ENCODE measurements around the gene AOPEP. TPM values are rescaled to one million over a fixed set of nuclear protein-coding genes. Genes with fewer than 3 reads are reported as not detected.

AOPEP gene
- total and polyA plus RNA-seq, 9 of the 15 experiments (the other 6 are each of a cell fraction or from before 2014, with no cell fraction given) = 4.5 to 19.3 (median 13.5) TPM

DNA sequence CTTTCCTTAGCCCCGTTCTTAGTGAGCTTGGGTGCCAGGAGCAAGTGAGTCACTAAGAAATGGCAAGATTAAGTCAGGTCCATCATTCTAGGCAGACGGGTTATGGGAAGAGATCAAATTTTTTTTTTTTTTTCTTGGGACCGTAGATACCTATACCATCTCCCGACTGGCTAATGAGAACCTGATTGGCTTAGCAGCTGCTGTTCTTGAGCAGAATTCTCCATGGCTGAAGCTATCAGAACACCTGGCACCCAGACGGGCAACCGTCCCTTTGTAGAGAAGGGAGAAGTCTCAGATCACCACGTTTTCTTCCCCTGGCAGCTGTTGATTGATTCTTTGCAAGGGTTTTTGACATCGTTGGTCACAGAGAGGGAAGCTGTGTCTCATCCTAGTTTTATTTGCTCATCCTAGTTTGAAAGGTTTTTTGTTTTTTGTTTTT lies 78.6 kb downstream of the AOPEP start:
- Histone ChIP-seq H3K27ac (ENCODE audit: extremely low read depth, low read depth, low read length) (no peak overlapping the region), H2AFZ (ENCODE audit: low read depth, low read length) (no peak overlapping the region), H4K20me1 (replicated peaks; ENCODE audit: control insufficient read depth, insufficient read depth, low read length) (no peaks in the 10 kb centered on the region), H3K36me3 (ENCODE audit: control insufficient read depth, insufficient read depth, low read length) (peaks cover 3% of the 10 kb centered on the region; the same call in 1 of the 3 replicates), H3K9me1 (ENCODE audit: control insufficient read depth, insufficient read depth, low read length) (no peaks in the 10 kb centered on the region), H3K4me2 (ENCODE audit: insufficient read depth, low read length) (no peak overlapping the region), H3K79me2 (ENCODE audit: control insufficient read depth, insufficient read depth, low read length) (no peaks in the 10 kb centered on the region), H3K4me1 (replicated peaks in 1 of 2; ENCODE audit: control insufficient read depth in 2 of 2, insufficient read depth in 2 of 2, low read length in 2 of 2) (no peaks in the 10 kb centered on the region; a peak in 2 of 5 replicates), H3K4me3 (no peak overlapping the region), H3K9me3 (replicated peaks; ENCODE audit: control insufficient read depth, insufficient read depth, low read depth, low read length) (no peaks in the 10 kb centered on the region), H3K9ac (ENCODE audit: insufficient read depth in 1 of 2, low read depth in 2 of 2, low read length in 2 of 2) (no peak overlapping the region), H3K27me3 (ENCODE audit: control insufficient read depth in 2 of 2, insufficient read depth in 2 of 2, low read length in 2 of 2) (no peaks in the 10 kb centered on the region)
- DNase-seq (ENCODE audit: extremely low read depth in 1 of 4, low spot score in 3 of 4) = no peak
- TF ChIP-seq POLR2B (IDR thresholded peaks at IDR 0.05; ENCODE audit: low read depth, partially characterized antibody) (no peak), POLR2G (IDR thresholded peaks at IDR 0.05; ENCODE audit: low read depth, low read length) (no peak), ZEB2 (IDR thresholded peaks at IDR 0.05) (no peak), YY1 (IDR thresholded peaks at IDR 0.05; ENCODE audit: borderline replicate concordance in 1 of 3, control insufficient read depth in 1 of 3, extremely low read depth in 1 of 3, insufficient read depth in 3 of 3, insufficient read length in 1 of 3, insufficient replicate concordance in 2 of 3, low read depth in 1 of 3, low read length in 2 of 3) (no peak), RBM14 (IDR thresholded peaks at IDR 0.05; ENCODE audit: borderline replicate concordance, insufficient read depth, low read depth, low read length) (no peak), ZNF165 (CRISPR knock-in tag; IDR thresholded peaks at IDR 0.05; ENCODE audit: borderline replicate concordance) (no peak)
- TF ChIP-seq, protein P1, sequence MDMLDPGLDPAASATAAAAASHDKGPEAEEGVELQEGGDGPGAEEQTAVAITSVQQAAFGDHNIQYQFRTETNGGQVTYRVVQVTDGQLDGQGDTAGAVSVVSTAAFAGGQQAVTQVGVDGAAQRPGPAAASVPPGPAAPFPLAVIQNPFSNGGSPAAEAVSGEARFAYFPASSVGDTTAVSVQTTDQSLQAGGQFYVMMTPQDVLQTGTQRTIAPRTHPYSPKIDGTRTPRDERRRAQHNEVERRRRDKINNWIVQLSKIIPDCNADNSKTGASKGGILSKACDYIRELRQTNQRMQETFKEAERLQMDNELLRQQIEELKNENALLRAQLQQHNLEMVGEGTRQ (CRISPR knock-in tag; IDR thresholded peaks at IDR 0.05) = no peak
- TF ChIP-seq, protein P2, sequence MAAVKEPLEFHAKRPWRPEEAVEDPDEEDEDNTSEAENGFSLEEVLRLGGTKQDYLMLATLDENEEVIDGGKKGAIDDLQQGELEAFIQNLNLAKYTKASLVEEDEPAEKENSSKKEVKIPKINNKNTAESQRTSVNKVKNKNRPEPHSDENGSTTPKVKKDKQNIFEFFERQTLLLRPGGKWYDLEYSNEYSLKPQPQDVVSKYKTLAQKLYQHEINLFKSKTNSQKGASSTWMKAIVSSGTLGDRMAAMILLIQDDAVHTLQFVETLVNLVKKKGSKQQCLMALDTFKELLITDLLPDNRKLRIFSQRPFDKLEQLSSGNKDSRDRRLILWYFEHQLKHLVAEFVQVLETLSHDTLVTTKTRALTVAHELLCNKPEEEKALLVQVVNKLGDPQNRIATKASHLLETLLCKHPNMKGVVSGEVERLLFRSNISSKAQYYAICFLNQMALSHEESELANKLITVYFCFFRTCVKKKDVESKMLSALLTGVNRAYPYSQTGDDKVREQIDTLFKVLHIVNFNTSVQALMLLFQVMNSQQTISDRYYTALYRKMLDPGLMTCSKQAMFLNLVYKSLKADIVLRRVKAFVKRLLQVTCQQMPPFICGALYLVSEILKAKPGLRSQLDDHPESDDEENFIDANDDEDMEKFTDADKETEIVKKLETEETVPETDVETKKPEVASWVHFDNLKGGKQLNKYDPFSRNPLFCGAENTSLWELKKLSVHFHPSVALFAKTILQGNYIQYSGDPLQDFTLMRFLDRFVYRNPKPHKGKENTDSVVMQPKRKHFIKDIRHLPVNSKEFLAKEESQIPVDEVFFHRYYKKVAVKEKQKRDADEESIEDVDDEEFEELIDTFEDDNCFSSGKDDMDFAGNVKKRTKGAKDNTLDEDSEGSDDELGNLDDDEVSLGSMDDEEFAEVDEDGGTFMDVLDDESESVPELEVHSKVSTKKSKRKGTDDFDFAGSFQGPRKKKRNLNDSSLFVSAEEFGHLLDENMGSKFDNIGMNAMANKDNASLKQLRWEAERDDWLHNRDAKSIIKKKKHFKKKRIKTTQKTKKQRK (IDR thresholded peaks at IDR 0.05; ENCODE audit: borderline replicate concordance, low read depth, low read length) = no peak
- TF ChIP-seq, protein P3, sequence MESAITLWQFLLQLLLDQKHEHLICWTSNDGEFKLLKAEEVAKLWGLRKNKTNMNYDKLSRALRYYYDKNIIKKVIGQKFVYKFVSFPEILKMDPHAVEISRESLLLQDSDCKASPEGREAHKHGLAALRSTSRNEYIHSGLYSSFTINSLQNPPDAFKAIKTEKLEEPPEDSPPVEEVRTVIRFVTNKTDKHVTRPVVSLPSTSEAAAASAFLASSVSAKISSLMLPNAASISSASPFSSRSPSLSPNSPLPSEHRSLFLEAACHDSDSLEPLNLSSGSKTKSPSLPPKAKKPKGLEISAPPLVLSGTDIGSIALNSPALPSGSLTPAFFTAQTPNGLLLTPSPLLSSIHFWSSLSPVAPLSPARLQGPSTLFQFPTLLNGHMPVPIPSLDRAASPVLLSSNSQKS (CRISPR knock-in tag; IDR thresholded peaks at IDR 0.05) = no peak
- POLR2A ChIA-PET = interaction anchor here (0.6 to 0.8 kb wide), 2 partner anchors 13 to 23 kb away, joined by 3 read pairs; no protein-coding TSS in a partner anchor
- FAIRE-seq = no peak
- intact Hi-C loops (cut with micrococcal nuclease) = no loop called here
- CTCF ChIA-PET (ENCODE audit: low intra/inter-chr PET ratio) = no interaction called here
- no TSS peak for BruUV-seq (replicated peaks)
- ATAC-seq = no peak
- in situ Hi-C loops (cut with MboI) = no loop called here
- 63% methylated on average over 6 of the region's 8 CpGs for WGBS (ENCODE audit: insufficient coverage, low coverage, missing lambda C conversion rate)

Data from K562 (cell line).